ENCODE results near the gene ROS1.

Gene ROS1

GRCh38 chr6:117440706-117441525 lies 15.2 kb upstream of the ROS1 start:
- DNase-seq, result peak; percentile 84

DNA sequence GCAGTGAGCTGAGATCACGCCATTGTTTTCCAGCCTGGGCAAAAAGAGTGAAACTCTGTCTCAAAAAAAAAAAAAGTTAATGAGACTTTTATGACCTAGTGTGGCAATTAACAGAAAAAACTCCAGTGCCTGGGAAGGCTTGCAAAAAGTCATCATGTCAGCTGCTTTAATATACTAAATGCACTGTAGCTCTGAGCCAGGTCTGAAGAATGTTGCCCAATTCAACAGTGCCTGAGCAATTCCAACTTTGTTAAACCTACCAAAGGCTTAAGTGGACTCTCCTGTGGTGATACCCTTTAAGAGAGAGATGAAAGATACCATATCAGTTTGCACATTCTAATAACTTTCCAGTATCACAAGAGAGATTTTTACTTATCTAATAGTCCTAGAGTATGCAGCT lies 6.5 kb upstream of the ROS1 start:
- no peak for DNase-seq

GRCh38 chr6:117423754-117424153 lies 2.0 kb downstream of the ROS1 start:
- DNase-seq, result no peak

DNA sequence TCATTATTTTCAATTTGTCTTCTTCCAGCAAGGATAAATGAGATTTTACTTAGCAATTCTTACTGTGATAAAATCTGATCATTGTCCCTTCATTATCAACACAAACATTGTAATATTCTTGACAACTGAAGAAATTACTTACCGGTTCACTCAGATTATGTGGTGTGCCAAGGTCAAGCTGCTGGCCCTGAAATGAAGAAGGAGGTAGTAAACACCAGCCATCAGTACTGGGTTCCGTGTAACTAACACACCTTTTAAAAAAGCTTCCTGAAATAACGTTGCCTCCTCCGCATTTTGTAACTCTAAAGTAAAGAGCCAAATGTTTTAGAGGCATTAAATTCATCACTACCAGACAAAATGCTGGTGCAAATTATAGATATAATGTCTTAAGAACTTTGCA lies 7.4 kb downstream of the ROS1 start:
- no peak for DNase-seq

GRCh38 chr6:117417851-117418250 lies 7.9 kb downstream of the ROS1 start:
- DNase-seq, result no peak

GRCh38 chr6:117414770-117415169 lies 11.0 kb downstream of the ROS1 start:
- DNase-seq, result no peak

- DNase-seq, result no peak
These were observed 14.3 kb downstream of the ROS1 start for GRCh38 chr6:117411474-117411873.

- DNase-seq, result no peak
These were observed 15.9 kb downstream of the ROS1 start for GRCh38 chr6:117409863-117410262.

DNA sequence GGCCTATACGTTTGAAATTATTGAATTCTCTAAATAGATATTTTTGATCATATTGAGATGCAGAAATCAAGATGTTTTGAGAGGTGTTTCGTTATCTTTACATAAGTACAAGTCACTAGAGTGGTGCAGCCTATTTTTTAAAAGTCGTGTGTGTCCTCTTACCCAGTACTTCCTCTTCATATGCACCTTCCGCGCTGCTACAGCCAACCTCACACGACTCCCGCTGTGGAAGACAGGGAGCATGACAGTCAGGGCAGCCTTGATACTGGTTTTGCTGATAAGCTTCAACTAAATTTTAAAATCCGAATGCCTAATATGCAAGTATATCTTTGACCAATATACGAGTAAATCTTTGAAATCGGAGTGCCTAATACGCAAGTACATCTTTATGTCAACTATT lies 16.3 kb downstream of the ROS1 start:
- no peak for DNase-seq

GRCh38 chr6:117404548-117404947 lies 21.2 kb downstream of the ROS1 start:
- peak; percentile 25 for DNase-seq

GRCh38 chr6:117401799-117402198 lies 23.9 kb downstream of the ROS1 start:
- no peak for DNase-seq

DNA sequence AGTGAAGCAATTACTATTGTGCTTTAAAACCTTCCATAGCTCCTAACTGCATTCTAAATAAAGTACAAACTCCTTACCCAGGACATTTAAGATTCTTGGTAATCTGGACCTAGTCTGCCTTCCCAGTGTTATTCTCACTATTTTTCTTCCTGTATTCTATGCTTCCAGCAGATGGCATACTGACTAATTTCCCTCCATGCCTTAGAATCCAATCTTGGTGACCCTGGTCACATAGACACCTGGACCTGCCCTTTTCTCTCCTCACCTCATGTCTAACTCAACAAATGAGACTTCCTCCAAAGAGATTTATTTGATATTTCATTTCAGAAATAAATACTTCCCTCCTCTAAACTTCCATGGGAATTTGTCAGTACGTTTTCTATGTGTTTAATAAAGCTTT lies 25.8 kb downstream of the ROS1 start:
- peak; percentile 34 for DNase-seq

DNA sequence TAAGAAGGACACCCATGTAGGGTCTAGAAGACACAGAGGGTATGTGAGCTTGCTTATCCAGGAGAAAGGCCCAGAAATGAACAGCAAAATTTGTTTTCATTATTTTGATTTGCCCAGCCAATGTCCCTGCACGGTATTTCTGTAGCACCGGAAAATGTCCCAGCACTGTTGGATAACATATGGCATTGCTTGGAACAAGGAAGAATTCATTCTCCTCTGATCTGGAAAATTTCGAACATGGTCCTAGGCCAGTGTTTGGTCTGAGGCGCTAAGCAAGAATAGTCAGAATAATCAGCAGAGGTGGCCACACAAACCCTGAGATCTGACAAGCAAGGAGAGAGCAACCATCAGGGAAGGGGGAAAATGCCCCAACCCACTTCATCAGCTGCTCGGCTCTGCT lies 26.6 kb downstream of the ROS1 start:
- no peak for DNase-seq

DNA sequence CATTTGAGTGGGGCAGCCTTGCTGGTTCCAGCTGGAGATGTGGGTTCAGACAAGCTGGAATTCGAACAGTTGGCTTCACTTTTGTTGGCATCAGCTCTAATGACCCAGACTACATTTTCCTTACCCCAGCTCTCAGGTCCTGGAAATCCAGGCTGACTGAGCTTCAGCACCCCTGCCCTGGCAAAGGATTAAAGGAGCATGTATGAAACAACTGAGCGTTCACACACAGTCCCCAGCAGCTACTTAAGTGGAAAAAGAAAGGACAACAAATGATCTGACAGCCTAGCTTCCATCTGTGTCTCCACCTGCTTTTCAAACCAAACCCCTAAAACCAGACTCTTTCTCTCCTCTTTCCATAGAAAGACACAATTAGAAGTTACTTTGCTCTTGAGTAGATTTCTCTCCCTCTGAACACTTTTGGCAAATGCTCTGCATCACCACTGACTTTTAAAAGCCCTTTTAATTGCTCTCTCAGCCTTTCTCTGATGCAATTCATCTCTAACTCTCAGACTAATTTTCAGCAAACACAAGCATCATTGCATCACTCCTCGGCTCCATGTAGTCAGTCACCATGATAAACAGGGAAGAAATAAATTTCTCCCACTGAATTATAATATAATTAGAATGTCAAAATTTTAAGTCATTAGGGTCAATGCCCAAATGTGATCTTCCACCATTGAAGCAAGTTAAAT lies 28.1 kb downstream of the ROS1 start:
- DNase-seq, result no peak

GRCh38 chr6:117396228-117396627 lies 29.5 kb downstream of the ROS1 start:
- no peak for DNase-seq

- DNase-seq, result no peak
These were observed 30.6 kb downstream of the ROS1 start for GRCh38 chr6:117395164-117395563.

- no peak for DNase-seq
These were observed 32.7 kb downstream of the ROS1 start for GRCh38 chr6:117393045-117393444.

DNA sequence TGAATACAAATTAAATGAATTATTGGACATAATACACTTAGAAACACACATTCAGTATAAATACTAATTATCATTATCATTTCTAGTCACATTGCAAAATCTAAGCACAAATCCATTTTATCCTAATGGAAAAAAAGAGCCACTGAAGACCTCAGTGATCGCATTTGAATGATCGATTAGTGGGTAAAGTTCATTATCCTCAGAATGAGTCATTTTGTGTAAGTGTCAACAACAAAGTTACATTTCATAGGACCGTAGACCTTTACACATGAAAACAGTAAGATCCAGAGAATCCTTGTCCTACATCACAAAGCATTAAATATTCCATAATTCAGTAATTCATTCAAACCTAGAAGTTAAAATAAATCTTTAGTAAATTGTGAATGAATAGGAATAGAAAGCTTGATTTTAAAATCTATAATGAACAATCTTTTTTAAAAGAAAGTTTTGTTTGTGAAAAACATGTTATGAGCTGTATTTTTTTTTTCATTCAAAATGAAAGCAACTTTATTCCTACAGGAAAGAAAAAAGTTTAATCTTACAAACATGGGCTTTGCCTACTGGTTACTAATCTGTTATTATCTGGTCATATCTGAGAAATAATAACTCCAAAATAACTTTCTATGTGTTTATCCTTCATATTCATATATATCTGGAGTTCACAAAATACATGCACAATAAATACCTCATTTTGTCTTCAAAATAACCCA lies 33.7 kb downstream of the ROS1 start:
- DNase-seq, result no peak

DNA sequence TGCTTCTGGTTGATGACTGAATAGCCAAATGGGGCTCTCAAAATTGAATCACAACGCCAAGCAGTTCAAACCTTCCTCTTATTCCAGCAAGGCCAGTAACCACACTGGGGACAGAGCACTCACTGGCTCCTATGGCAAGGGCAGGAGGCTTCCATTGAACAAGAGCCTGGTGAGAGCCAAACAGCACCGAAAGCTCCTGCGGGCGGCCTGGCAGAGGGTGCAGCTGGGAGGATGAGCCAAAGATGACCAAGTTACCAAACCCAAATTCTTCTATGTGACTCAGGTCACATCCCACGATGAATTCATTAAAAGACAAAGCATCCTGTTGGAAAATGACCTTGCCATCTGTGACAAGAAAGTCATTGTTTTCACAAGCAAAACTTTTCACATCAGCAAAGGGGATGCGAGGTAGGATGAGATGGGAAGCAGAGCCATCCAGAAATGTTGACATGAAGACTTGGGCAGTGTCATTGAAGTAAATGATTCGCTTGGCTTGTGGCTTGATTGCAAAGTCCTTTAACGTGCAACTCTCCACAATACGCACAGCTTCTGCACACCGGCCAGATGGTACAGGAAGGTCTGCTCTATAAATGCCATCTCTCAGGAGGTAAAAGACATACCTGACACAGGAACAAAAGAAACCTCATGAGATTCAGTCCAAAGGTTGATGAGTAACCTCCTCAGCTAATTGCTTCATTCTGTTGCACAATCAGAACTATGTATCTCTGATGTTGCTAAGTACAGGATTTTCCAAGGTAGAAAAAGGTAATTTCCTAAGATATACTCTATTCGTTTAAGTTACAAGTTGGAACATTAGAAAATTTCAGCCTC lies 36.3 kb downstream of the ROS1 start:
- DNase-seq, result peak; percentile 3

- no peak for DNase-seq
These were observed 38.2 kb downstream of the ROS1 start for GRCh38 chr6:117387454-117387974.

GRCh38 chr6:117384659-117385058 lies 41.1 kb downstream of the ROS1 start:
- no peak for DNase-seq

GRCh38 chr6:117381749-117382148 lies 44.0 kb downstream of the ROS1 start:
- DNase-seq, result no peak

- DNase-seq, result no peak
These were observed 45.4 kb downstream of the ROS1 start for GRCh38 chr6:117380298-117380697.

Data from kidney glomerular epithelial cell (primary cell).